HG03025 (cell line): ENCODE results near the gene COBL.
A peak's percentile ranks its signal among the peaks of the same experiment; 100 is the strongest.
"Not testable (repeated sequence)": the region's sequence is repeated elsewhere in the genome, so short reads cannot be mapped to it uniquely, and the experiment has no call there.

Experiments
- ATAC-seq: cut with Tn5 transposase; IDR thresholded peaks from one replicate; pipeline ENCODE4 v1.9.1; 2021; ENCODE audit warnings: mild to moderate bottlenecking, moderate library complexity; ENCODE audit not compliant: unreplicated experiment, low FRiP score

The COBL gene

DNA sequence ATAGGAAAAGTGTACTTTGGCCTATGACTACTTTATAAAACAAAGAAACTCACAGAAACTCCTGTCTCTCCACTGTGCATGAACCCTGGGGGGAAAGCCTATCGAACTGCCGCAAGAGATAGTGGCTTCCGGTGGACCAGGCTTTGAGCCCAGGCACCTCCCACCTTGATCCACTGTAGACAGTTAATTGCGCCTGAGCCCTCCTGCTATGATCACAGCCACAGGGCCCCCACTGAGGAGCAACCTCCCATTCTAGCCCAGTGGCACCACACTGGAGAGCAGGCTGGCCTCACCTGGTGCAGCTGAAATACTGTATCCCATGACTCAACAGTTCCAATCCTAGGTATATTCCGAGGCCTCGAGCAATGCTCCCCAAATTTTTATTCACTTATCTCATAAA lies 98.8 kb downstream of the COBL start:
- no peak for ATAC-seq

DNA sequence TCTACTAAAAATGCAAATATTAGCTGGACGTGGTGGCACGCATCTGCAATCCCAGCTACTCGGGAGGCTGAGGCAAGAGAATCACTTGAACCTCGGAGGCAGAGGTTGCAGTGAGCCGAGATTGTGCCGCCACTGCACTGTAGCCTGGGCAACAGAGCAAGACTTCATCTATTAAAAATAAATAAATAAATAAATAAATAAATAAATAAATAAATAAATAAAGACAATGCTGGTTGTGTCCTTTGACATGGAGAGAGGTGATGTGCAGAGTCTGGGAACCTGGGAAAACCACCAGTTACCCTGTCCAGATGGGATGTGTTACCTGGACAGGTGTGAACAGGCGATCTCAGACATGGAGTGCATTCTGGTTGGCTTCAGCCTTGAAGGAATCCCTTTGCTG lies 102.5 kb downstream of the COBL start:
- no peak for ATAC-seq

DNA sequence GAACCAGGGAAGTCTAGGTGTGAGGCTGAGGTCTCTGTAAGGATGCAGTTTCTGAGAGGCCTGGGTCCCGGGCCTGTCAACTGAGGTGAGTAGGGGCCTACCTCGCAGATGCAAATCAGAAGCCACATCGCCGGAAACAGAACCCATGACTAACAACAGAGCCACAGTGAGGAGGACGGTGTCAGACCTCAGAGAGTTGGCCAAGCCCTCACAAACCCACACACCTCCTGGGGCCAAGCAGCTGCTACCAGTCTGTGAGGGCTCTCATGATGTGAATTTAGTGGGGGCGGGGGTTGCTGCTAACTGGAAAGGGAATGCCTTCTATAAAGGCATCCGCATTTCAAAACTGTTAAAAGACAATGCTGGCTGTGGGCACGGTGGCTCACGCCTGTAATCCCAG lies 103.0 kb downstream of the COBL start:
- no peak for ATAC-seq

DNA sequence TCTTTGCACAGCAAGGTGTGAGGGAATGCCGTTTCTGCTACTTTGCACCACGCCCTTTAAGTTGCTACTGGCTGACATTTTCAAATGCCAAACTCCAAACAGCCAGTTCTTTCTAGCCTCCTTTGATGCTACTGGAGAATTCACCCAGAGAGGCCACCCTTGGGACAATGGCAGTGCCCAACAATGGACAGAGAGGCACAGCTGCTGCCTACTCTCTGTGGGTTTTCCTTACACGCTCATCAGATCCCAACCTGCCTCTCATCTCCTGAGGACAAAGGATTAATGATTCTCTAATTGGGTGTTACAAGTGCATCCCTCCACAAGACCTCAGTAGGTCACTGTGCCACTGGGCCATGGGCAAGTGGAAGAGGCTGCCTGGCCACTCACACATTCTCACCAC lies 105.8 kb downstream of the COBL start:
- no peak for ATAC-seq

DNA sequence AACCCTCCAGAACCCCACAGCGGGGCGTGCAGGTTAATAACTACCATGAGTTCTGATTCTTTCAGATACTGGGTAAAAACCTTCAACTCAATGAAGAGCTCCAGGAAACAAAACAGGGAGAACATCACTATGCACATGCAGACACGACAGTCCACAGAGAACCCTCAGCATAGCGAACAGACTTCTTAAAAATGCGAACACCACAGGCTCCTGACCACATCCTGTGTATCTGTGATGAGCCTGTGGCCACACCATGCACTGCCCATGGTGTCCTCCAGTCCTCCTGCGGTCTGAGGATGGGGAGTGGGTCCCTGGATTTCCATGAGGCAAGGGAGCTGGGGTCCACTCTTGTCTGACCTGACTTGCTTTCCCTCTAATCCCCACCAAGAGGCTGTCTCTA lies 107.2 kb downstream of the COBL start:
- ATAC-seq = no peak

DNA sequence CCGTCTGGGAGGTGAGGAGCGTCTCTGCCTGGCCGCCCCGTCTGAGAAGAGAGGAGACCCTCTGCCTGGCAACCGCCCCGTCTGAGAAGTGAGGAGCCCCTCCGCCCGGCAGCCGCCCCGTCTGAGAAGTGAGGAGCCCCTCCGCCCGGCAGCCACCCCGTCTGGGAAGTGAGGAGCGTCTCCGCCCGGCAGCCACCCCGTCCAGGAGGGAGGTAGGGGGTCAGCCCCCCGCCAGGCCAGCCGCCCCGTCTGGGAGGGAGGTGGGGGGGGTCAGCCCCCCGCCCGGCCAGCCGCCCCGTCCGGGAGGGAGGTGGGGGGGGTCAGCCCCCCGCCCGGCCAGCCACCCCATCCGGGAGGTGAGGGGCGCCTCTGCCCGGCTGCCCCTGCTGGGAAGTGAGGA lies 108.5 kb downstream of the COBL start:
- ATAC-seq = not testable (repeated sequence)

DNA sequence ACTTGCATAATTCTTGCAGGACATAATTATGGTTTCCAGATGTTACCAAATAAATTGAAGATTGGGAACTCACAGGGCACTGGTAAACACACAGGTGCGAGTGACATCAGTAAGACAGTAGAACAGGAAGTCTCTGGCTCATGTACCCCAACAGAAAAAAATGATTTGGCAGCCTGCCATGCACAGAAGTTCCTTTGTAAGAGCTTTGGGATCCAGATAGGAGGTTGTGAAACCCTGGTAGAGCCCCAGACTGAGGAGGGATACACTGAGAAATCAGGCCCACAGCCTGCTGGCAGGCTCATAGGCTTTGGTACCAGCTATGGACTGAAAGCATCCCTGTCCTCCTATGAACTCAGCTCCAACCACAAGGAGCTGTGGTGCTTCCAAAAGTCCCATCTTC lies 118.0 kb downstream of the COBL start:
- no peak for ATAC-seq

DNA sequence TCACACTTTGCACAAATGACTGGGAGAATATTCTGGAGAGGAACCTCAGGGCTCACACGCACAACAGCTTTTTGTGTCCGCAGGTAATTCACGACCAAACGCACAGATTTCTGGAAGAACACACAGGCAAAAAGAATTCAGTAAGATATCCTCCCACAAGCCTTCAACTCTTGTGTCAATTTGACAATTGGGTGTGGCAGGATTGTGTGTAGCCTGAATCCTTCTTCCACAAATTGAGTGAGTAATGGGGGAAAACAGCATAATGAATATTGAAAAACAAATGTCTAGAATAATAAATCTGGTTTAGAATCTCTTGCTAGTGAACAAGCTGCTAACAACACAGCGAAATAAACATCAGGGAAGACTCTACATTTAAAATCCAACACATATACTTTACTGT lies 125.6 kb downstream of the COBL start:
- ATAC-seq = no peak

DNA sequence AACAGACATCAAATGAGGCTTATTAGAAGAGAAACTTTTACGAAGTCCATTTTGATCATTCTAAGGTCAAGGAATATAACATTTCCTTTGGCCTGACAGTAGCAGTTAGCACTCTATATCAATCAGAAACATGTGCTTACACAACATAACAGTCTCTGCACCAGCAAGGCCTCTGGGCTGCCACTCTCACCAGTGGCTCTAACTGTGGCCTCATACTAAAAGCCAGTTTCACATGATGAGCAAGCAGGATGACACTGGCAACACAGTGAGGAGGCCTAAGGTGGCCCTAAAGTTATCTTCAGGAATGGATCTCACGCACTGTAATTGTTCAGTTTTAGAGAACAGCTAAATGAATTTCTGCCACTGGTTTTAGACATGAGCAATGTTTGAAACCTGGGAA lies 126.8 kb downstream of the COBL start:
- no peak for ATAC-seq

DNA sequence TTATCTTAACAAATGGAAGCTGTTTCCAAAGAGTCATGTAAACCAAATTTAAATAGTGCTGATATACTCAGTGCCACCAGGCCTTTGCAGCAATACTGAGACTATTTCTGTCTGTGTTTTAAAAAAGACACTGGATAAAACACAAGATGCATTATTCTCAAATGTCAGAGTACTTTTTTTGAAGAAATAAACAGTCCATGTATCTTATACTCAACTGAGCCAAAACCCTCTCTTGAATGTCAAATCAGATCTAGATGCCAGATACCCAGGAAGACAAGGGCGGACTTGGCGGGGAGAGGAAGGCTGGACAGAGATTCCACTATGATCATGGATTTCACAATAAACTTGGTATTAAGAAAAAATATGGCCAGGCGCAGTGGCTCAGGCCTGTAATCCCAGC lies 127.6 kb downstream of the COBL start:
- no peak for ATAC-seq

DNA sequence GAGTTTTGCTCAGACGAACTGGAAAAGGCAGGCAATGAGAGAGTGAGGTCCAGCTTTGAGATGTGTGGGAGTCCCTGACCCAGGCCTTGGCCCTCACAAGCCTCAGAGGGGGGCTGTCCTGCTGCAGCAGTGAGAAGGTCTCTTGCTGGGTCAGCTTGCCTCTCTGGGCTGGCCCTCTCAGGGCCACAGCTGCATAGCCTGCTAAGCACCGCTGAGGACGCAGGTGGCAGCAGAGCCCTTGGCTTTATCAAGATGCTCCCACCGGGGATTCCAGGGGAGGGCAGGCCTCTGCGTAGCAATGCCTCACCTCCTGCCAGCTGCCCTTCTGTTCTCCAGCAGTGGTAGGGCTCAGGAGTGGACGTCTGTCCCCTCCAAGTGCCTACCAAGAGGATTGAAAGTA lies 128.7 kb downstream of the COBL start:
- ATAC-seq = no peak

DNA sequence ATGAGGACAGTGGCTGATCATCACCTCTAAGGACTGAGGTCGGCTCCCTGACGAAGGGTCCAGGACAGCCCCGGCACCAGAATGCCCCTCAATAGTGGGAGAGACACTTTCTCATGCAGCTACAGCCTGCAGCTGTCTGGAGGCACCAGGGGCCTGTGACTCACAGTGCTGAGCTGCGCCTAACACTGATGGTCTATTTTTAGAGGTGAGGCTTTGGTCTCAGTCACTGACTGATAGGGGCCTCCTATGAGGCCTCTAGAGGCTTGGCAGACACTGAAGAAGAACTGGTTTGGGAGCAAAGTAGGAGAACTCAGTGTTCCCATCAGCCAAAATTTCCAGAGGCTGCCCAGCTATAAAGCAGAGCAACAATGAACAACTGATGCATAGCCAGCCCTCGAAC lies 130.1 kb downstream of the COBL start:
- no peak for ATAC-seq

DNA sequence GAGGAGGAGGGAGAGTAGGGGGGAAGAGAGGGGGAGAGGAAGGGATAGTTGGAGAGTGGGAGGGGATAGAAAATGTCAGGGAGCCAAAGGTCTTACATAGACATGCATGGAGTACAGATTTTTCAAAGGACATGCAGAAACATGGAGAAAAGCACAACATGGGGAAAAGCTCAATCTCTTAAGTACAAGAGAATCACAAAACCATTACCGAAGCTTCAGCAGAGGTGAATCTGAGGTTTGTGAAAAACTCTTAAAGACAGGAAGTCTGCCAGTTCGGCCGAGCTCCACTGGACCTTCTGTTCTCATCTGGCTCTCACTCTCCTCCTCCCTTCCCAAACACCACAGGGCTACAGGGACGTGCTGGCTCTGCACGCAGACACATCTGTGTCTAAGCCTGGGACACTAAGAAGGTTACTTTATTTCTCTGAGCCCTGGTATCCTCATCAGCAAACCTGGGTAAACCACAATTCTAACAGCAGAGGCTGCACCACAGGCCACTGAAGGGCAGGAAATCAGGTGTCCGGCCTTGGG lies 133.9 kb downstream of the COBL start:
- no peak for ATAC-seq

DNA sequence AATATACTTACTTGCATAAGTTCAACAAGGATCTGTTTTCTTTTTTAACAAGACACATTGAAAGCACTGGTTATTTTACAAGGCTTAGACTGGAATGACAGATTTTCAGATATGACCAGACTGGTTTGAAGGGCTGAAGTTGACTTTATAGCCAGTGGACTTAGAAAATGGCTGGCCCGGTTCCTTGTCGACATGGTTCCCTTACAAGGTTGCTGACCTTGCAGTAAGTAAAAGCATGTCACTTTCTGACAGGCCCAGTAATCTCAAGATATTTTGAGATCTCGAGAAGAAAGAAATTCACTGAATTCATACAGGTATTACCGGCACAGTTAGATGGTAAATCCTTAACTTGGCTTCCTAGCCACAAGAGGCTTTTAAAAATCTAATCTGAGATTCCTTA lies 136.5 kb downstream of the COBL start:
- ATAC-seq = no peak

DNA sequence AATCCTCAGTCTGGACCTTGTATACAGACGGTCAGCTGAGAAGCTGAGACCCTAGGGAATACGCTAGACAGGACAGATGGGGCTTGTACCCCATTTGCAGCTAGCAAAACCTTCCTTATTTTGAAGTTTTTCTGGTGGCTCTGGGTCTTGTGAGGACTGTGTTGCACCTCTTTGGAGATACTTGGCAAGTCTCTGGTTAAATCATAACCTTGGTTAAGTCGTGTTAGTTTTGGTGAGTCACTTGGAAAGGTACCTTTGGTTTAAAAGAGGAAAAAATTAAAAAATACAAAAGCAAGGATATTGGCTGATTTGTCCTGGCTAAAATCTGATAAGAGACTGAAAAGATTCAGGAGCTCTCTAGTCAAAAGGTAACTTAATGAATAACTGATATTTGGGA lies 140.6 kb downstream of the COBL start:
- ATAC-seq = no peak

DNA sequence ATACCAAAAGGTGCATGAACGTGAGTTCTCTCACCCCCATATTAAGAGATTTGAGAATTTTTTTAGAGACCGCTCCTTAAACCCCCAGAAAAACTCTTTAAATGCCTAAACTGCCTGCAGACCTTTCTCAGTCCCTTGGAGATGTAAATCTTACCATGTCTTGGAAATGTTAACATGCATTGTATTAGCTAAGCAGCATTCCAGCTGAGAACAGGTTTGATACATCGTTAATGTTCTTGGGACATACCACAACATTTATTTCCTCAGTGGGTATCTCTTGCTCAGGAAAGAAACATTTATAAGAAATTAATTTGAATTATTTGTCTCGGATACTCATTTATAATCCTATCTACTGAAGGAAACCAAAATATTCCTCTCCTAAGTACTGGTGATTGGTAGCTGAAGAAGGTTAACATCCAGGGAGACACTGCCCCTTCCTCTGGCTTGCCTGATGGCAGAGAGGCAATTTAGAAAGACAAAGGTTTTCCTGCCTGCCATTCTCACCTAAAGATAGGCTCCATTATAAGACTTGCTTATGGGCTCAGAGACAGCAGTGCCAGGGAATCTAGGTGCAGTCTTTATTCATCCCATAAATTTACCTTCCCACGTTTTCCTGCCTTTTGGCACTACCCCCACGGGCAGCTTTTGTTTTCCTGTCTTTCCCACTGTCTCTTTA lies 141.2 kb downstream of the COBL start:
- ATAC-seq = no peak

DNA sequence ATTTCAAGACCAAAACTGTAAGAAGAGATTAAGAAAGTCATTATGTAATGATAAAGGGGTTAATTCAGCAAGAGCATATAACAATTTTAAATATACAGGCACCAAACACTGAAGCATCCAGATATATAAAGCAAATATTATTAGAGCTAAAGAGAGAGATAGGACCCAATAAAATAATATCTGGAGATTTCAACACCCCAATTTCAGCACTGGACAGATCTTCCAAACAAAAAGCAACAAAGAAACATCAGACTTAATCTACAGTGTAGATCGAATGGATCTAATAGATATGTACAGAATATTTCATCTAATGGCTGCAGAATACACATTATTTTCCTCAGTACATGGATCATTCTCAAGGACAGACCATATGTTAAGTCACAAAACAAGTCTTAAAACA lies 151.3 kb downstream of the COBL start:
- no peak for ATAC-seq

DNA sequence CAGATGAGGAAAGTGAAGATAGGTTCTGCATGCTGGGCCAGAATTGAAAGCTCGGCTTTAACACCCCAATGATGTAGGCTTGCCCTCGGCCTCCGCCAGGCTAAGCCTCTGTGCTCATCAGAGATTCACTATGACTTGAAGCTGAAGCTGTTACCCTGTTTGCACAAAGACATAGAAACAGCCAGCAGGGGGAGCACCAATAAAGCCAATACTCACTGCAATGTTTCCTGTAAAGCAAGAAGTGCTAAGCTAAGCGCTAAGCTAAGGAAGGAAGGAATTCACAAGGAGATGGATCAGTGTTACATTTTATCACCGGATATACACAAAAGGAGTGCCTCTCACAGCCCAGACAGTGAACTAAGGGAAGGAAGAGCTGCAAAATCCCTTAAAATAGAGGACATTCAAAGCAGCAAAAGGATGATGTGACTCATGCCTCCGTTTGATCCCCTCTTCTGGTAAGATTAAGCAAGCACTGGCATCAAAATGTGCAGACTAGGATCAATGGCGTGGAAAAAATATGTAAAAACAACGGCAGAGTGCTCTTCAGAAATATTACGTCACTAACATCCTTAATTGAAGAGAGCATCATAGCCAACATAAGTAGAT lies 153.8 kb downstream of the COBL start:
- peak; percentile 95 for ATAC-seq

DNA sequence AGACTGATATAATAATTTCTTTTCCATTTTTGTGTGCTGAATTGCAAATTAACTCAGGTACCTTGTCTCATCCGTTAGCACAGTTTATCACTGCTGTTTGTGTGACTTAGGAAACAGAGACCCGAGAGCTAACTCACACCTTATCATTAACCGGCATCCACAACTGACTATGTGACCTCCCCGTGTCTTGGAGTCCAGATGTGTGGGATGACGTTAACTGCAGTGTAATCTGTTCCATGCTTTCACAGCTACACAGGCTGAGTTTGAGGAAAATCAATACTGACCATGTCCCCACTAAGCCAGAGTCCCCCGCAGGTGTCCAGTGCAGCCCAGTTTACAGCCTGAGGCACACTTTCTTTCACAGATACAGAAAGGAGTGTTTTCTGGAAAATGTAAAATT lies 154.7 kb downstream of the COBL start:
- no peak for ATAC-seq

DNA sequence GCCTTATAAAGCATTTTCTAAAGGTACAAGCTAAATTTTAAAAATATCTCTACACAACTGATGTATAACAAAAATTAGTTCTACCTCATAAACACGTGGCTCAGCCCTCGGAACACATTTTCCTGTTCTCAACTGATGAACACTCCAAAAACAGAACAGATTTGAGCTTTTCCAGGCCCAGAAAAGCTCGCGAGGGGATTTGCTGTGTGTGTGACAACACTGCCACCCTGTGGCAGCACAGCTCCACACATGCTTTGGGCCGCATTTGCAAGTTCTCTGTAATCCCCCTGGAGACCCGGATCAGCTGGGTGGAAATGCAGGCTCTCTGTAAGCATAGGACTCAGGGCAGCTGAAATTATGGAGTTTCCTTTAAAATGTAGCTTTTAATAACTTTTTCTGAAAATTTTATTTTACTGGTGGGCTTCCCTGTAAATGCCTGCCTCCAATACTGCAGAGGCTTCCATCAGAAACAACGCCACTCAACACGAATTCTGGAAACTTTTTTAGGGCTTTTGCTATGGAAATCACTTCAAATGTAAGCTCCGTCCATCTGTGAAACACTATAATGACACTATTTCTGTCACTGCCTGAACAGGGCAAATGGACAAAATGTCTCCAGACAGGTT lies 155.5 kb downstream of the COBL start:
- no peak for ATAC-seq

DNA sequence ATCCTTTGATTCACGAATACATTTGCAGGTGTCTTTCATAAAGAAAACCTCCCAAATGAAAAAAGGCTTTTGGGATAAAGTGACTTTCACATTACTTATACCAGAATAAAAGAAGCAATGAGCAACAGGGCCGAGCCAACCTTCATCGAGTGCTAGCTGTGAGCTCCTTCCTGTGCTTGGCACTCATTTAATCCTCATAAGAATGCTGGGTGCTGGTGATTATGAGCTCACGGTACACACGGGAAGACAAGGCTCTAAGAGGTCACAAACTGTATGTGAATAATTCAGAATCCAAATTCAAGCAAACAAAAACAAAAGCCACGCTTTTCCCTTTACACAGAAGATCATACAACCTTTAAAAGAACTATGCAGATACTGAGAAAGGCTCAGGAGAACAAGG lies 156.2 kb downstream of the COBL start:
- no peak for ATAC-seq
